ENCODE results near the gene PRR5. TPM values are rescaled to one million over a fixed set of nuclear protein-coding genes. Genes with fewer than 3 reads are reported as not detected.

PRR5 gene
- total and polyA plus RNA-seq, 2 experiments from 2014 or later: 15.3 to 31.4 TPM

DNA sequence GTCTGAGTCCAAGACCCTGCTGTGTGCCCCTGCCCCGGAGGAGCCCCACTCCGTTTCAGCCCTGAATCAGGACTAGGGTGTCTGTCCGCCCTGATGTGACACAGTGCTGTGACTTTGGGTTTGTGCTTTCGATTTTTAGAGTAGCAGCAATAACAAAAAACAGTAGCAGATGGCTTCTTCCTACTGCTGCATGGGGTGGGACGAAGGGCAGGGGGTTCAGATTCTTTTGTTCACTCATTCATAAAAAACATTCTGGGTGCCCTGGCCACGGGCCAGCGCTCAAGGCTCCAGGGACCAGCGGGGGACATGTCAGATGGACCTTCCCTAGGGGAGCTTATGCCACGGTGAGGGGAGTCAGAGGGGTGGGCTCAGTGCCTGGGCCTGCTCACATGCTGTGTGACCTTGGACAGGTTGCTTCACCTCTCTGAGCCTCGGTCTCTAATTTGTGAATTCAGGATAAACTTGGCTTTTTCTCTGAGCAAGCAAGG, 24.6 kb upstream of the PRR5 start:
- H3K27me3 Mint-ChIP-seq (ENCODE audit: insufficient read depth, low read depth, poor library complexity): peaks cover 16% of the 10 kb centered on the region
- no peak for ATAC-seq
- H3K4me2 ChIP-seq: no peak overlapping the region

More for the DNA sequence above, 24.6 kb upstream of the PRR5 start:
- TF ChIP-seq ZNF331 (CRISPR knock-in tag; IDR thresholded peaks at IDR 0.05; ENCODE audit: low read depth) (no peak), EZH2 (IDR thresholded peaks at IDR 0.05; ENCODE audit: low read depth, unreplicated experiment) (no peak), STAT1 (IDR thresholded peaks at IDR 0.05; ENCODE audit: unreplicated experiment) (no peak), JUNB (IDR thresholded peaks at IDR 0.05; ENCODE audit: unreplicated experiment) (no peak), ZNF114 (CRISPR knock-in tag; IDR thresholded peaks at IDR 0.05) (no peak), POLR2AphosphoS5 (IDR thresholded peaks at IDR 0.05; ENCODE audit: low read depth) (no peak), EZH2phosphoT487 (IDR thresholded peaks at IDR 0.05; ENCODE audit: unreplicated experiment) (no peak)
- TF ChIP-seq, protein P1, sequence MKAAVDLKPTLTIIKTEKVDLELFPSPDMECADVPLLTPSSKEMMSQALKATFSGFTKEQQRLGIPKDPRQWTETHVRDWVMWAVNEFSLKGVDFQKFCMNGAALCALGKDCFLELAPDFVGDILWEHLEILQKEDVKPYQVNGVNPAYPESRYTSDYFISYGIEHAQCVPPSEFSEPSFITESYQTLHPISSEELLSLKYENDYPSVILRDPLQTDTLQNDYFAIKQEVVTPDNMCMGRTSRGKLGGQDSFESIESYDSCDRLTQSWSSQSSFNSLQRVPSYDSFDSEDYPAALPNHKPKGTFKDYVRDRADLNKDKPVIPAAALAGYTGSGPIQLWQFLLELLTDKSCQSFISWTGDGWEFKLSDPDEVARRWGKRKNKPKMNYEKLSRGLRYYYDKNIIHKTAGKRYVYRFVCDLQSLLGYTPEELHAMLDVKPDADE (IDR thresholded peaks at IDR 0.05): no peak
- TF ChIP-seq, protein P2, sequence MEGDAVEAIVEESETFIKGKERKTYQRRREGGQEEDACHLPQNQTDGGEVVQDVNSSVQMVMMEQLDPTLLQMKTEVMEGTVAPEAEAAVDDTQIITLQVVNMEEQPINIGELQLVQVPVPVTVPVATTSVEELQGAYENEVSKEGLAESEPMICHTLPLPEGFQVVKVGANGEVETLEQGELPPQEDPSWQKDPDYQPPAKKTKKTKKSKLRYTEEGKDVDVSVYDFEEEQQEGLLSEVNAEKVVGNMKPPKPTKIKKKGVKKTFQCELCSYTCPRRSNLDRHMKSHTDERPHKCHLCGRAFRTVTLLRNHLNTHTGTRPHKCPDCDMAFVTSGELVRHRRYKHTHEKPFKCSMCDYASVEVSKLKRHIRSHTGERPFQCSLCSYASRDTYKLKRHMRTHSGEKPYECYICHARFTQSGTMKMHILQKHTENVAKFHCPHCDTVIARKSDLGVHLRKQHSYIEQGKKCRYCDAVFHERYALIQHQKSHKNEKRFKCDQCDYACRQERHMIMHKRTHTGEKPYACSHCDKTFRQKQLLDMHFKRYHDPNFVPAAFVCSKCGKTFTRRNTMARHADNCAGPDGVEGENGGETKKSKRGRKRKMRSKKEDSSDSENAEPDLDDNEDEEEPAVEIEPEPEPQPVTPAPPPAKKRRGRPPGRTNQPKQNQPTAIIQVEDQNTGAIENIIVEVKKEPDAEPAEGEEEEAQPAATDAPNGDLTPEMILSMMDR (conservative IDR thresholded peaks at IDR 0.05; ENCODE audit: low read depth in 2 of 2): no peak
- TF ChIP-seq, protein P3, sequence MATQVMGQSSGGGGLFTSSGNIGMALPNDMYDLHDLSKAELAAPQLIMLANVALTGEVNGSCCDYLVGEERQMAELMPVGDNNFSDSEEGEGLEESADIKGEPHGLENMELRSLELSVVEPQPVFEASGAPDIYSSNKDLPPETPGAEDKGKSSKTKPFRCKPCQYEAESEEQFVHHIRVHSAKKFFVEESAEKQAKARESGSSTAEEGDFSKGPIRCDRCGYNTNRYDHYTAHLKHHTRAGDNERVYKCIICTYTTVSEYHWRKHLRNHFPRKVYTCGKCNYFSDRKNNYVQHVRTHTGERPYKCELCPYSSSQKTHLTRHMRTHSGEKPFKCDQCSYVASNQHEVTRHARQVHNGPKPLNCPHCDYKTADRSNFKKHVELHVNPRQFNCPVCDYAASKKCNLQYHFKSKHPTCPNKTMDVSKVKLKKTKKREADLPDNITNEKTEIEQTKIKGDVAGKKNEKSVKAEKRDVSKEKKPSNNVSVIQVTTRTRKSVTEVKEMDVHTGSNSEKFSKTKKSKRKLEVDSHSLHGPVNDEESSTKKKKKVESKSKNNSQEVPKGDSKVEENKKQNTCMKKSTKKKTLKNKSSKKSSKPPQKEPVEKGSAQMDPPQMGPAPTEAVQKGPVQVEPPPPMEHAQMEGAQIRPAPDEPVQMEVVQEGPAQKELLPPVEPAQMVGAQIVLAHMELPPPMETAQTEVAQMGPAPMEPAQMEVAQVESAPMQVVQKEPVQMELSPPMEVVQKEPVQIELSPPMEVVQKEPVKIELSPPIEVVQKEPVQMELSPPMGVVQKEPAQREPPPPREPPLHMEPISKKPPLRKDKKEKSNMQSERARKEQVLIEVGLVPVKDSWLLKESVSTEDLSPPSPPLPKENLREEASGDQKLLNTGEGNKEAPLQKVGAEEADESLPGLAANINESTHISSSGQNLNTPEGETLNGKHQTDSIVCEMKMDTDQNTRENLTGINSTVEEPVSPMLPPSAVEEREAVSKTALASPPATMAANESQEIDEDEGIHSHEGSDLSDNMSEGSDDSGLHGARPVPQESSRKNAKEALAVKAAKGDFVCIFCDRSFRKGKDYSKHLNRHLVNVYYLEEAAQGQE (IDR thresholded peaks at IDR 0.05; ENCODE audit: unreplicated experiment): no peak
- Histone ChIP-seq H3K36me3 (ENCODE audit: insufficient read depth) (no peaks in the 10 kb centered on the region), H4K20me1 (replicated peaks; ENCODE audit: insufficient read depth) (no peaks in the 10 kb centered on the region), H3K27me3 (ENCODE audit: insufficient read depth) (no peaks in the 10 kb centered on the region), H3K79me2 (replicated peaks; ENCODE audit: insufficient read depth) (no peaks in the 10 kb centered on the region), H3K27ac (ENCODE audit: low read depth) (no peak overlapping the region), H3K4me3 (no peak overlapping the region), H2AFZ (peak overlapping the region; percentile 95; the same call in 1 of the 2 replicates), H3K9me2 (ENCODE audit: insufficient read depth) (no peaks in the 10 kb centered on the region), H3F3A (replicated peaks; ENCODE audit: low read depth) (no peaks in the 10 kb centered on the region), H3K4me1 (ENCODE audit: insufficient read depth) (no peaks in the 10 kb centered on the region; the same call in 1 of the 2 replicates)
- no peak overlapping the region for H3K27ac Mint-ChIP-seq
- H3K4me3 Mint-ChIP-seq: no peak overlapping the region
- no peak for DNase-seq (ENCODE audit: low spot score)
- H3K9me3 Mint-ChIP-seq: no peaks in the 10 kb centered on the region
- no peaks in the 10 kb centered on the region for H3K36me3 Mint-ChIP-seq (ENCODE audit: low read depth)
- peaks cover 19% of the 10 kb centered on the region for H3K4me1 Mint-ChIP-seq

Measured in GM23338 (cell line).